ENCODE measurements around the gene MYCT1.

MYCT1 gene

GRCh38 chr6:152721956-152722355 lies 24.3 kb downstream of the MYCT1 start:
- in situ Hi-C loops (cut with HindIII; ENCODE audit: low sequenced_read_pairs): no loop called here

- in situ Hi-C loops (cut with HindIII; ENCODE audit: low sequenced_read_pairs): no loop called here
Observed at GRCh38 chr6:152723398-152723797, 25.7 kb downstream of the MYCT1 start.

GRCh38 chr6:152726313-152726712 lies 28.6 kb downstream of the MYCT1 start:
- in situ Hi-C loops (cut with HindIII; ENCODE audit: low sequenced_read_pairs): no loop called here

- in situ Hi-C loops (cut with HindIII; ENCODE audit: low sequenced_read_pairs): no loop called here
Observed at GRCh38 chr6:152727507-152727906, 29.8 kb downstream of the MYCT1 start.

- in situ Hi-C loops (cut with HindIII; ENCODE audit: low sequenced_read_pairs): no loop called here
Observed at GRCh38 chr6:152734630-152735029, 36.9 kb downstream of the MYCT1 start.

GRCh38 chr6:152736687-152737273 lies 39.1 kb downstream of the MYCT1 start:
- in situ Hi-C loops (cut with HindIII; ENCODE audit: low sequenced_read_pairs): no loop called here

- in situ Hi-C loops (cut with HindIII; ENCODE audit: low sequenced_read_pairs): no loop called here
Observed at GRCh38 chr6:152745509-152746171, 47.9 kb downstream of the MYCT1 start.

- in situ Hi-C loops (cut with HindIII; ENCODE audit: low sequenced_read_pairs): no loop called here
Observed at GRCh38 chr6:152746172-152746553, 48.5 kb downstream of the MYCT1 start.

GRCh38 chr6:152748843-152749242 lies 51.1 kb downstream of the MYCT1 start:
- in situ Hi-C loops (cut with HindIII; ENCODE audit: low sequenced_read_pairs): no loop called here

- in situ Hi-C loops (cut with HindIII; ENCODE audit: low sequenced_read_pairs): no loop called here
Observed at GRCh38 chr6:152749336-152749735, 51.6 kb downstream of the MYCT1 start.

GRCh38 chr6:152750694-152751093 lies 53.0 kb downstream of the MYCT1 start, which contains the start of gene VIP:
TSS of gene VIP (plus strand) at chr6:152750797. CDS start at chr6:152752178, 1,381 bp downstream.
- in situ Hi-C loops (cut with HindIII; ENCODE audit: low sequenced_read_pairs): loop anchor here (5.0 kb wide), 1 partner anchor 37 kb away; no protein-coding TSS in a partner anchor

GRCh38 chr6:152765331-152765730 lies 67.6 kb downstream of the MYCT1 start:
- in situ Hi-C loops (cut with HindIII; ENCODE audit: low sequenced_read_pairs): no loop called here

GRCh38 chr6:152769159-152769558 lies 71.5 kb downstream of the MYCT1 start:
- in situ Hi-C loops (cut with HindIII; ENCODE audit: low sequenced_read_pairs): no loop called here

GRCh38 chr6:152769993-152770392 lies 72.3 kb downstream of the MYCT1 start:
- in situ Hi-C loops (cut with HindIII; ENCODE audit: low sequenced_read_pairs): no loop called here

GRCh38 chr6:152771061-152771687 lies 73.5 kb downstream of the MYCT1 start:
- in situ Hi-C loops (cut with HindIII; ENCODE audit: low sequenced_read_pairs): no loop called here
